Stimulated activated CD4-positive, alpha-beta T cell treated with anti-CD3 and anti-CD28 coated beads, Interleukin-15, amount 100 ng/mL, for 24 hours (primary cell): ENCODE results near the gene DAZAP1.
A peak's percentile ranks its signal among the peaks of the same experiment; 100 is the strongest.
"Not testable (repeated sequence)": the region's sequence is repeated elsewhere in the genome, so short reads cannot be mapped to it uniquely, and the experiment has no call there.

Experiments
- DNase-seq: peaks from one replicate; pipeline ENCODE4 v3.0.0-alpha.2; 2020

The DAZAP1 gene

GRCh38 chr19:1474765-1475351 lies 67.5 kb downstream of the DAZAP1 start:
- no peak for DNase-seq

DNA sequence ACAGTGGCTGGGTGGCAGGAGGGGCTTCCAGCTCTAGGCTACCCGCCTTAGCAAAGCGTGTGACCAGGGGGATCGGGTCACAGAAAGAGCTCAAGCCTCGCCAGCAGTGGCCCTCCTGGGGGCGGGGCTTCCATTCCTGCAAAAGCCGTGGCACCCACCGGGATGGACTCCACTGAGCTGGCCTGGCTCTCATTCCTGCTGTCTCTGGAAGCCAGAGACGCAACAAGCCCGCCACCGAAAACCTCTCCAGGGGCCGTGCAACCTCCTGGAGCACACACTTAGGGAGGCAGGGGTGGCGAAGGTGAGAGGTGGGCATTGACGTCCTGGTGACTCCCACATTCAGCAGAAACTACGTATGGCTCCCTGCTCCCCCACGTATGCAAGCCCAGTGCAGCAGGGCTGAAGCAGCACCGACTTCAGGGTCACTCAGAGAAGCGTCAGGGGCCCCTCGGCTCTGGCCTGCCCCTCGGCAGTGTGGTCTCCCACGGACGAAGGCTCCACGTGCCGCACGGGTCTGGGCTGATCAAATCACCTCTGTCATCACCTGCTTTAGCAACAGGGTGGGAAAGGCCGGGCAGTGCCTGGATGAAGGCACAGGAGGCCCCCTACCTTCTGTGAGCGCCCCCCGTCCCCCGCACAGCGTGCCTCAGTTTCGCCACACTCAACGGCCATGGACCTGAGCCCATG lies 68.5 kb downstream of the DAZAP1 start:
- DNase-seq: no peak

DNA sequence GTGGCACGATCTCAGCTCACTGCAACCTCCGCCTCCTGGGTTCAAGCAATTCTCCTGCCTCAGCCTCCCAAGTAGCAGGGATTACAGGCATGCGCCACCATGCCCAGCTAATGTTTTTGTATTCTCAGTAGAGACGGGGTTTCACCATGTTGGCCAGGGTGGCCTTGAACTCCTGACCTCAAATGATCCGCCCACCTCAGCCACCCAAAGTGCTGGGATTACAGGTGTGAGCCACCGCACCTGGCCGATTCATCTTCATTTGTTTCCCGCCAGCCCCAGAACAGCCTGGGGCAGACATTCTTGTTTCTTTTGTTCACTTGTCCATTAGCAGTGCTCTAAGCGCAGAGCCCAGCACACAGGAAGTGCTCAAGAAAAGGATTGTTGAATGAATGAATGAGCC lies 69.7 kb downstream of the DAZAP1 start:
- DNase-seq: not testable (repeated sequence)

DNA sequence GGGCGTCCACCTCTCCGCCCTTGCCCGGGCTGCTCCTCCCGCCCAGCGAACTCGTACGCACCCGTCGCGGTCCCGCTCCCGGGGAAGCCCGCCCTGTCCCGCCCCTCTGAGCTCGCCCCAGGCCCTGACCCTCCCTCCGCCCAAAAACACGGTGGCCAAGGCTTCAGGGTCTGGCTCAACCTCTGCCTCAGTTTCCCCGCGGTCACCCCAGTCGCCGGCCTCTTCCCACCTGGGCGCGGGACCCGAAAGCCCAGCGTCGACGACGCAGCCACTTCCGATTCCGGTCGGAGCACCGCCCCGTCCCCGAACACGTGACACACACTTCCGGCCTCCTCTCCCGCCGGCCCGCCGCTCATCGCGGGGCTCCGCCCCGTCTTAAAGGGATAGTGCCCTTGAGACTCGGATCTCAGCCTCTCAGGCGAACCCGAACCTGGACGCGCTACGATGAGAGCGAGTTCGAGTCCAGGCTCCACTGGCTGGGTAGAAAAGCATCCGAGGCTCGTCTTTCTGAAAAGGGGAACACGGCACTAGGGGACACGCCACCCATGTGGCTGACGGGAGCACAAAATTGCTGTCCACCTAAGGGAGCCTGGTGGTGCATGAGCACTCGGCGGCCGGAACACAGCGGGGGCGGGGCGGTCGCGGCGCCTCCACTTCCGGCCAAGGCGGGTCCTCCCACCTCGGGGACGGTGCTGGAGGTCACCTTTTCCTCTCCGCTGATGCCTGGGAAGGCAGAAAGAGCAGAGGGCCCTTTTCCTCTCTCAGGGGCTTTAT lies 71.7 kb downstream of the DAZAP1 start, which contains the start of gene C19orf25:
Gene C19orf25 (minus strand): TSS at position 282 of the 774 bp plus-strand sequence. CDS start 312 bp downstream, outside the sequence.
- peak; percentile 96 for DNase-seq

GRCh38 chr19:1481224-1481892 lies 74.0 kb downstream of the DAZAP1 start:
- DNase-seq: no peak

DNA sequence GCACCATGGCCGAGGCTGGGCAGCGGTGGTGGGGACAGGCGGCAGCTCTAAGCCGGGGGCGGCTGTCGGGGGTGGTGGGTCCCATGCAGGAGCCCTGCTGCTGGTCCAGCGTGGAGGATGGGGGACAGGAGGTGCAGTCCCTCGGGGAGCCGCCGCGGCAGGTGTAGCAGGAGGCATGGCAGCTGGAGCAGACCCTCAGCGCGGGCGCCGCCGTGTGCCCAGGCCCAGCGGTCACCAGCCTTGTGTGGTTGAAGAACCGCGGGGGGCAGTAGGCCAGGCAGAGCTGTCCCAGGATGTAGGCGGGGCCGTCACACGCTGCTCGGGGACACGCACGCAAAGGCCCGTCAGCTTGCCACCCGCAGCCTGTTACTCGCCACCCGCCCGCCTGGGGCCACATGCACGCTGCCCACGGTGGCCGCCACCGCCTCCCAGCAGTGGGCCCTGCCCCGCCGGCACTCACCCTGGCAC lies 74.5 kb downstream of the DAZAP1 start:
- DNase-seq: no peak

DNA sequence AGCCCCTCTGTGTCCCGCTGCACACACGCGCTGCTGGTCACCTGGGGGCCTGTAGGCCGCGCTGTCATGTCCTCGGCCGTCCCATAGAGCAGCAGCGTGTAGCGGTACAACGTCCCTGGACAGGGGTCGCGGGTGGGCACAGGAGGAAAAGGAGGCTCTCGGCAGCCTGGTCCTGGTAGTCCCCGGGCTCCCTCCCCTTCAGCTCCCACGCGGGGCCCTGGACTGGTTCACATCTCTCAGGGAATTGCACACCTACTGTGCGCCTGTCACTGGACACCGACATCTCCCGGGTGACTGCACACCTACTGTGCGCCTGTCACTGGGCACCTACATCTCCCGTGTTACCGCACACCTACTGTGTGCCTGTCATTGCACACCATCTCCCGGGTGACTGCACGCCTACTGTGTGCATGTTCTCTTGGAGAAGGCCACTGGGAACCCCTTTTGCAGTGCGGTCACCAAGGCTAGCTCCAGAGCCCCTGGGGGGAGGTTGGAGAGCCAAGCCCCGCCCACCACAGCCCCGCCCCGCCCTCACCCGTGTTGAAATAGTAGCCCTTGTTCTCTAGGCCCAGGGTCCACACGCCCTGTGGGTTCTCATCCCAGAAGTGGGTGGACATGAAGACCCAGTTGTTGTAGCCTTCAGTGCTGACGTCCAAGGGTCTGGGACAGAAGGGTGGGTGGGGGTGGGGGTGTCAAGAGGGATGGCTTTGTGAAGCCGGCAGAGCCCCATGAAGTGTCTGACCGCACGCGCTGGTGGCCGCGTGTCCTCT lies 75.2 kb downstream of the DAZAP1 start:
- DNase-seq: no peak

DNA sequence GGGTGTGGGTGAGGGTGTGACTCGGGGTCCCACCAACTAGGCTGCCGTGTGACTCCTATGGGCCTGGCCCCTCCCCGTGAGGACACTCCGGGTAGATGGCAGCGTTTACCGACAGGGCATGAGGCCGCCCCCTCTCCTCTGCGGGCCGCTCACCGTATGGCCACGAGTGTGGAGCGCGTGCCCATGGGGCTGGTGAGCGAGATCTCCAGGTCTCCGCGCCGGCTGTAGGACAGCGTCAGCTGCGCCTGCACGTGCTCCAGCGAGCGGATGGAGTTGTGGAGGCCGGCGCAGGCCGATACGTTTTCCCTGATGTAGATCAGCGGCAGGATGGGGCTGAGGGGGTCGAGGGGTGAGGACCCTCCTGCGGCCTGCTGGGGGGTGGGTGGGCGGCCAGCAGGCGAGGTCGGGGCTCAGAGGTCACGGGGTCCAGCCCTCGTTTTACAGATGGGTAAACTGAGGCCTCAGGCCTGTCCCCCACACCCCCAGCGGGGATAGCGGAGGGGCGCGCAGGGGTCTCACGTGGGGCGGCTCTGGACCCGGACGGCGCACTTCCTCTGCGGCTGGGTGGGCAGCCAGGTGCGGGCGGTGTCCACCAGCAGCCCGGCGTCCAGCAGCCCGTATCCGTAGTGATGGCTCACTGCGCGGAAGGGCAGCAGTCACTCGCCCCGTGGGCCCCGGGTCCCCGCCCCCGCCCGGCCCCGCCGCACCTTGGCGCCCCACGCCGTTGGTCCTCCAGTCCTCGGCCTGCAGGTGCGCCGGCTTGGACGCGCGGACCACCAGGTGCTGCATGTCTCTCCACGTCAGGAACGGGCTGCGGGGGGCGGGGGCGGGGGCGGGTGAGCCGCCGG lies 76.0 kb downstream of the DAZAP1 start:
- no peak for DNase-seq

DNA sequence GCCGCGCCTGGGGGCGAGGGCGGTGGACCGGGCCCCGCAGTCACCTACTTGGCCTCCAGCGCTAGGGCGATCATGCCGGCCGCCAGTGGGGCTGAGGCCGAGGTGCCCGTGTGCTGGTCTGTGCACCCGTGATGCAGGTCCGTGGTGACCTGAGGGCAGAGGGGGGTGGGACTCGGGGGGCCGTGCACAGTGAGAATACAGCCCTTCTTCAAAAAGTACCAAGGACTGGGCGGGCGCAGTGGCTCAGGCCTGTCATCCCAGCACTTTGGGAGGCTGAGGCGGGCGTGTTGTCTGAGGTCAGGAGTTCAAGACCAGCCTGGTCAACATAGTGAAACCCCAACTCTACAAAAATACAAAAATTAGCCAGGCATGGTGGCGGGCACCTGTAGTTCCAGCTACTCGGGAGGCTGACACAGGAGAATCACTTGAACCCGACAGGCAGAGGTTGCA lies 76.6 kb downstream of the DAZAP1 start:
- DNase-seq: no peak
